Stimulated activated CD4-positive, alpha-beta T cell treated with anti-CD3 and anti-CD28 coated beads, Interleukin-1b, Interleukin-23, amount 100 ng/mL, for 24 hours (primary cell): ENCODE data around the gene BTD.

Experiments used
- DNase-seq, 4 experiments: peaks; one replicate each; pipeline ENCODE4 v3.0.0-alpha.2; 2020; ENCODE audit warnings: low read depth in 4 of 4, low spot score in 1 of 4

Gene BTD

DNA sequence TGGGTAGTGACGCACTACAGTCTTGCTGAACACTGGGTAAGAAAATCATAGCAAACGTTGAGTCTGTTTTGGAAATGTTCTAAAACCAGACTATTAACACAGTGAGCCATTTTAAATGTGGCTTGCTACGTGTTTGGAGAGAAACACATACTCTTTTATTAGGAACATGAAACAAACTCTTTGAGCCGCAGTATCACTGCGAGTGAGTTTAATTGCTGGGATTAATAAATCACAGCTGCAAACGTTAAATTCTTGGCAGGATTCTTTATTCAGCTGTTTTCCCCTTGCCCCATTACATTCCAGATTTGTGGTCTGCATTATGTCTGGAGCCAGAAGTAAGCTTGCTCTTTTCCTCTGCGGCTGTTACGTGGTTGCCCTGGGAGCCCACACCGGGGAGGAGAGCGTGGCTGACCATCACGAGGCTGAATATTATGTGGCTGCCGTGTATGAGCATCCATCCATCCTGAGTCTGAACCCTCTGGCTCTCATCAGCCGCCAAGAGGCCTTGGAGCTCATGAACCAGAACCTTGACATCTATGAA lies 33.6 kb downstream of the BTD start:
- no peak for DNase-seq

DNA sequence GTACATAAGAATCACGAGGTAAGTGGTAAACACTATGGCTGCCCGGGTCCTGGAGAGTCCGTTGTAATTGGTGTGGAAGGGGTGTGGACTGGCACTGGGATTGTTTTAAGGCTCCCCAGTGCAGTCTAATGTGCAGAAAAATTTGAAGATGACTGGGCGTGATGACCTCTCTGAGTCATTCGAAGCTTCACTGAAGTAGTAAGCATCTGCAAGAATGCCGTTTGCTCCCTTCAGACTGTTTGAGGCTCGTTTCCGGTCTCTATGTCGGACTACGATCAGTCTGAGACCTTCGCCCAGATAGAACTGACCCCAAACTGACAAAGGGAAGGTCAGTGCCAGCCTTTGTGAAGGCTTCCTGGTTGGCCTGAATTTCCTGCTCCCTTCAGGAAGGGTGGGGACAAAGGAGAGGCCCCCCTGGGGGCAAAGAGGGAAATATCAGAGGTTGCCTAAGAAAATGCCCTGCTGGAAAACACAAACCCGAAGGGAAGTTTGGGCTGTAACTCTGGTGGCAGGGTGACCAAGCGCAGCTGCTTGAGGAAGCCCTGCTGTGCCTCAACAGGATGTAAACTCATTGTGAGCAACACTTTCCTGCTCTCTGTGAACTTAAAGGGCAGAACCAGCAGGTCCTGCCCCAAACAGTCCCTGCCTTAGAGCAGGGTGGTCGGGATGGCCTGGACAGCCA lies 34.6 kb downstream of the BTD start:
- peak in 1 of 4 experiments; percentile 29 for DNase-seq

DNA sequence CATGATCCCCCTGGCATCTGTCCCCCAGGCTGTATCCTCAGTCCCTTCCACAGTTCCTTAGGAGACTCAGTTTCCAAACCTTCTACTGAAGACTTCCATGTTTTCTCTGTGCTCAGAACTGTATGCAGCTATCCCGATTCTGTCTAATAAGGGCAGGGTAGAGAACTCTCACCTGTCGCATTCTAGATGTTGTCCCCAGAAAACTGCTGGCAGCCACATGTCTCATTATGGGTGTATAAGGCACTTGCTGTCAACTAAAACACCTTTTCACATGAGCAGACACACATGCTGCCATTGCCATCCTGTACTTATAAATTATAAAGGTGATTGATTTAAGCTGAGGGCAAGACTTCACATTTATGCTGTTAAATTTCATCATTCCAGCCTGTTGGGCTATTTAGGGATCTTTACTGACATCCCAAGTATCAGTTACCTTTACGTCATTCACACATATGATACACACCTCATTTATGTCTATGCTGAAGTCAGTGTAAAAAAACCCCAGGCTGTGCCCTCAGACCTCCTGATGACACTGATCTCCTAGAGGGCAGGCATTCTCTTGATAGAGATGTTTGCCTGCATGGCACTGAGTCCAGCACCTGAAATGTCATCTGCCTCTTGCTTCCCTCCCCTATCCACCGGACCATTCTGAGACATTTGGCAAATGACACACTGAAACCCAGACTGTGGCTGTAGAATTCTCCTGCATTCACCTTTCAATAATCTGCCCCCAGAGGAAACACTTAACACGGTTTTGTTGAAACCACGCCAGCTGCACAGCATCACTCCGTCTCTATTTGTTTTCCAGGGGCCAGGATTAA lies 35.8 kb downstream of the BTD start:
- no peak for DNase-seq

DNA sequence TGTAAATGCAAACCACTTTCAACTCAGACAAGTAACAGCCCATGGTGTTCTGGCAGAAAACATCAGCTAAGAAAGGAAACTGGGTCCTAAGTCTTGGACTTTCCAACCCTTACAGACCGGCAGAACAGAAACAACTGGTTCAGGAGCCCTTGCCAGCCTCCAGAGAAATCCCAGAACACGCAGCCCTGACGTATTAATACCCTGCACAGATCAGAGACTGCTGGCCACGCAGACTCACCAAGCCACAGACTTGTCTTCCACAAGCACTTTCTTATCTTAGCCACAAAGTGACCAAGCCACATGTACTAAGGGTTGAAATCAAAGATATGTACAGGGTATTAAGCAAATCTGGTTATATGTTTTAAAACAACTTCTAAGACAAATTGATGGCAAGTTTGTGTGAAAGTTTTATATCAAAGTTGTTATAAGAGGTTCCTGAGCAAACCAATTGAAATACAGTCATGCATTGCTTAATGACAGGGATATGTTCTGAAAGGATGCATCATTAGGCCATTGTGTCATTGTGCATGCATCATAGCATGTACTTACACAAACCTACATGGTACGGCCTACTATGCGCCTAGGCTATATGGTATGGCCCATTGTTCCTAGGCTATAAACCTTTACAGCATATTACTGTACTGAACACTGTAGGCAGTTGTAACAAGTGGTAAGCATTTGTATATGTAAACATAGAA lies 36.8 kb downstream of the BTD start:
- no peak for DNase-seq

DNA sequence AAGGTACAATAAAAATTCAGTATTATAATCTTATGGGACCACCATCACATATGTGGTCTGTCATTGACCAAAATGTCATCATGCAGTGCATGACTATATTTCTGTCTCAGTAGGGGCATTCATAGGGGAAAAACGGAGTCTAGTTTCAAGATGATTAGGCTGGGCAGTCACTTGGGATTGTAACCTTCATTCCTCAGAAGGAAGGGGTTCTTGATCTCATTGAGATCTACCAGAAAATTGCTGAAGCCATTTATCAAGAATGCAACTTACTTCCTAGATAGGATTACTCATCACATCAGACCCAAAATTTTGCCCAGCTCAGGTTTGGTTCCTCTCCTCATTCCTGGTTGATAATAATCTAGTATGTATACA lies 37.3 kb downstream of the BTD start:
- DNase-seq, result no peak

DNA sequence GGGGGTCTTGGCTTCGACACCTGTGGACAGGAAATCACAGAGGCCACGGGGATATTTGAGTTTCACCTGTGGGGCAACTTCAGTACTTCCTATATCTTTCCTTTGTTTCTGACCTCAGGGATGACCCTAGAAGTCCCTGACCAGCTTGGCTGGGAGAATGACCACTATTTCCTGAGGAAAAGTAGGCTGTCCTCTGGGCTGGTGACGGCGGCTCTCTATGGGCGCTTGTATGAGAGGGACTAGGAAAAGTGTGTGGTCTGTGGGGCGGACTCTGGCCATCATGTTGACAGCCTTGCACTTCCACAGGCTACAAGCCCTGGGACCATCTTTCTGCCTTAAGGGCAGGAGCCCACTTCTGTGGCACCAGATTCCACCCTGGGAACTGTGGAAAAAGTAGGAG lies 43.7 kb downstream of the BTD start:
- no peak for DNase-seq

DNA sequence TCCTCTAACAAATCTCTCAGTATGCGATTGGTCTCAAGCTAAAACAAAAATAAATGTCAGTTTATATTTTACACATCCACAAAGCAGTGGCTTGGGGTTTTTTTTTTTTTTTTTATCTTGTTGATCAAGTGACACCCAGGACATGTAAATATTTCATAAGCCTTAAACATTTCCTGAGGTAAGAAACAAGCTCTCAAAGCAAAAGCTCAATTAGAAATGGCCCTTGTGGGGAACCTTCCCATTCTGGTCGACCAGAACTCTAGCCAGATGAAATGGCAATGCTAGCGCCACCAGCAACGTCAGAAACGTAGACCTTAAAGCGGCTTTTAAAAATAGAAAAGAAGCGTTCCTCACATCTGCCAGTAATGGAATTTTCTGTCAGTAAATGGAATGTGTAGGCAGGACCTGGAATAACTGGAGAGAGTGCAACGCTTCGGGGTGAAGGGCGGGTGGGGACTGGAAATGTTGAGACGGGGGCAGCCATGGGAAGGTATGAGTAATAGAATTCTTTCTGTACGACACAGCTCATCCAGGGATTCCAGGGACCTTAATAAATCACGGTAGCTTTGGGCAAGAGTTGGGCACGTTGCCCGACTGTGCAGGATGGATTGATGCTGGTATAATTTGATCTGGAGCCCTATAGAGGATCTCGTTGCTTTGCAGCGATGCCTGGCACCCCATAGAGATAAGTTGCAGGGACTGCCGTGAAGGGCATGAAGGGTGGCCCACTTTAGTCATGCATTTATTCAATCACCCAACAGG lies 44.4 kb downstream of the BTD start:
- DNase-seq, result no peak

DNA sequence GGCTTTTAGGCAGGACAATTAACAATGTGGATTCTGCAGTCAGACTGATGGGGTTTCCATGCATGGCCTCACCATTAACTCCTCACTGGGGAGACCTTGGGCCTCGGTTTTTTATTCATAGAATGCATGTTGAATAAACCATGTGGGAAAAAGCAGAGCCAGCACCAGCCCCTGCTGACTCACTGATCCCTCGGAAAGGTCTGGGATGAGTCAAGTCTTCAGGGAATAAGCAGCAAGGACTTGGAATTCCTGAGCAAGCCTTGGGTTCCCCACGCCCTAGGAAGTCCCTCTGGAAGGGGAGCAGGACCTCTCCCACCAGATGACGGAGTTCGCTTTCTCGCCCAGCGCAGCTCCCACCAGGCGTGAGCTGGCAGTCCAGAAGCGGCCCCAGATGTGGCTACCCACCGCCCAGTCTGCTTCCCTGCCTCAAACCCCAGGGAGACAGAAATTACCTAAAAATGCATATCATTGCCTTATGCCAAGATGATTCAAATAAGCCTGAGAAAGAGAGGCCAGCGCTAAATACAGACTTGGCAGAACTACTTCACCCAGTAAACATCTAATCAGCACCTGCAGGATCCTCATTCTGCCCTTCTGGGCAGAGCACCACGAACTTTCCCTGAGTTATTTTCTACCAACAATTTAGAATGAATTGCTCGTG lies 45.4 kb downstream of the BTD start:
- no peak for DNase-seq

DNA sequence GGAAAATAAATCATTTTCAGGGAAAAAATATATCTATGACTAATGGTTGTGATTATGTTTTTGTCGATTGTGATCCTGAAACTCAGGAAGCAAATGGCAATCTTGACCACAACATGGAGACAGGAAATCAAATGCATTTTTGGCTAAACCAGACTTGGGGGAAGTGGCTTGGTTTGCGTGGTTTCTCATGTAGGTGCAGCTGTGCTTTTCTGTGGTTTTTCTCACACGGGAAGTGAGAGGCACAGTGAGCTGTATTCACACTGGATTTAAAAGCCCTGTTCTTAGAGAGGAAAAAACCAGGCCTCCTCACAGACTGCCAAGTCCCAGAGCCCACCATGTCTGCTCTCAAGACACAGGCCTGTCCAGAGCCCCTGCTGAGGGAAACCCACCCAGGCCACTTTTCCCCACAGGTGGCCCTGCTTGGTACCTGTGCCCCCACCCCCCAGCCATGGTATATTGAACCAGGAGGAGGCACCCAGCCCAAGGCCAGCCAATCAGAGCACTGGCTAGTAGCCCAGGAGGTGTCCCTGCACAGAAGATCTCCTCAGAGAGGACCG lies 46.1 kb downstream of the BTD start:
- DNase-seq, result peak in 1 of 4 experiments; percentile 43

DNA sequence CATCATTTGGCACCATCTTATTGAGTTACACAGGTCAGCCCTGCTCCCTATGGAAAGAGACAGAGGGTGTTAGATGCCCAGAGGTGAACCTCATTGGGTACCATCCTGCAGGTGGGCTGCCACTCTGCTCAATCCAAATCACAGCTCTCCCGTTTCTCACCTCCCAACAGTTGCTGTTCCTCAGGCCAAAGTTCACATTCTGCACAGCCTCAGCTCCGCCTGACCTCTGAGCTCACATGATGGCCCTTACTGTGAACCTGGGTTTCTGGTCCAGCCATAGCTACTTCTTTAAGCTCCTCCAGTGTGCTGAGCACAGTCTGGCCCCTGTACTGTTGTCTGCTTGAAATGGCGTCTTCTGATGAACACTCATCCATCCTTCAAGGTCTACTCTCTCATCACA lies 47.8 kb downstream of the BTD start:
- no peak for DNase-seq

DNA sequence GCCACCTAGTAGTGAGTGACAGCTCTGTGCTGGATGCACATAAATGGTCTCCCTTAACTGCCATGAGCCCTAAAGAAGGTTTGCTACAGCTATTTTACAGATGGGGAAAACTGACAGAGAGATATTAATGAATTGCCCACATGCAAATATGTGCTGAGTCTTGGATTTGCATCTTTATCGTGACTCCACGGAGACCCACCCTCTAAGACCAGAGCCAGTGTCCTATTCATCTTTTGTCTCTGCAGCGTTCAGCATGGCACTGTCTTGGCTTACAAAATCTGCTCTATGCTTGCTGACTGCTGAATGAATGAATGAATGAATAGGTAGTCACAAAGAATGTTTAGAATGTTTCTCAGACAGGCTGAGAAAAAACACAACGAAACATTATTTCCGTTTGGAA lies 48.3 kb downstream of the BTD start:
- DNase-seq, result no peak

DNA sequence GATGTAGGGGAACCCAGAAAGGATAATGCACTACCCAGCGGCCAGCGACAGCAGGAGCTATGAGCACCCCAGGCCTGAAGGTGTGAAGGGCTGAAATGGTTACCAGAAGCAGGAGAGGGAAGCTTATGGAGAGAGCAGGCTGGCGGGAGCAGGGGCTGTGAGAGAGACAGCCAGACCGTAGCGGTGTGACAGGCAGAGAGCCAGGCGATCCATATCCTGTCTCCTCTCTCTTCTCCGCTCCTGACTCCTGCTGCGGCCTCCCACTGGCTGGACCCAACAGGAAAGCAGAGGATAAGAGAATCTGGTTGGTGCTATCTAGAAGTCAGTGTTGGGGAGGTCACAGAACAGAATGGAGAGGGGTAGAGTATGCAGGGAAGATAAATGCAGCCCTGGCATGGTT lies 49.9 kb downstream of the BTD start:
- DNase-seq, result no peak

DNA sequence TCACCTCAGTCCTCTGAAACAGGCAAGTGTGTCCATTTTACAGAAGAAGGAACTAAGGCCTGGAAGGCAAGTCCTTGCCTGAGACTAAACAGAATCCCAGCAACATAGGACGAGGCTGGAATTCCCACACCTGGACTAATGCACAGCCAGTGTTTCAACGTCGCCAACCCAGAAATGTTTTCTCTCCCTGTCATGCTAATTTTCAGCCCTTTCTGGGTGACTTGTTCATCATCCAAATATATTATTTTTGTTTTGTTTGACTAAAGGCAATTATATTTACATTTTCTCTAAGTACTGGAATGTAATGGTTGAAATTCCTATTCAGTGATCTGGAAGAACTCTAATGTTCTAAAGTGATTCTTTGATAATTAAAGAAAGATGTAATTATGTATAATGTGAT lies 51.8 kb downstream of the BTD start:
- no peak for DNase-seq

DNA sequence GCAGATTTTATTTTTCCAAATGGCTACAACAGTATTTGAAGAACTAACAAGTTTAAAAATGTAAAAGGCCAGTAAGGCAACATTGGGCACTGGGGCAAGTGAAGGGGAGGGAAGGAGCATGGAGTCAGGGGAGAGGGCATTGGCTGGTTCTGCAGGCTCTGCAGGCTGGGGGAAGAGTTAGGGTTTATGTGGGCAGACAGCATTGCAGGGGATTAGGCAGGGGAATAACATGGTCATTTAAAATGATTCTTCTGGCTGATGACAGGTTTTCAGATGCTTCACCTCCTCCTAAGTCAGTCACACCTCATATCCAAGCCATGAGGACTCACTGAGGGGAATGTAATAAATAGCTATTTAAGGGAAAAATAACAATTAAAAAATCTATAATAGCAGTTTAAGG lies 52.6 kb downstream of the BTD start:
- DNase-seq, result no peak

DNA sequence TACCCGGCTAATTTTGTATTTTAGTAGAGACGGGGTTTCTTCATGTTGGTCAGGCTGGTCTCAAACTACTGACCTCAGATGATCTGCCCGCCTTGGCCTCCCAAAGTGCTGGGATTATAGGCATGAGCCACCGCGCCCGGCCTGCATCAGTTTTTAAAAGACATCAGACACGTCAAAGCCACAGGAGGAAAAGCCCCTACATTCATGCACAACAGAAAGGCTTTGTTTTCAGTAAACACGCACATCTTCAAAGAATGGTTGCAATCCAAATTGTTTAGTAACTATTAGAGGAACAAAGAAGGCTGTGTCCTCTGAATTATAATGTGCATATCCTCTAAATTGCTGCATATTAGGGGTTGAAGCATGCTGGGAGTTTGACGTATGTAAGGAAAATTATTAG lies 53.3 kb downstream of the BTD start:
- no peak for DNase-seq

DNA sequence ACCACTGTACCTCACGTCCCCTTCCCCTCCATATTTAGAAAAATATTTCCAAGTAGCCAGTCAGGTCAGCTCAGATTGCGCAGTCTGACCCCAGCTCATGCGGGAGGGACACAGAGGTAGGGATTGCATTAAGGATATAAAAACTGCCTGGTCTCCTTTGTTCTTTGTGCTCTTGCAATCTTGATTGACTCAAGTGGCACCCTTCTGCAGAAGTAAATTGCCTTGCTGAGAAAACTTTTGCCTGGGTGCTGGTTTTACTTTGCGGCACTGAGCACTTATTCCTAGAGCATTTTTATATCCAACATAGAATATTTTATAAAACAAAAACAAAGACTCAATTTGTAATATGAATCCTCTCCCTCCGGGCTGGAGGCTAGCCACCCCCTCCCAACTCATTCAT lies 54.8 kb downstream of the BTD start:
- DNase-seq, result no peak

DNA sequence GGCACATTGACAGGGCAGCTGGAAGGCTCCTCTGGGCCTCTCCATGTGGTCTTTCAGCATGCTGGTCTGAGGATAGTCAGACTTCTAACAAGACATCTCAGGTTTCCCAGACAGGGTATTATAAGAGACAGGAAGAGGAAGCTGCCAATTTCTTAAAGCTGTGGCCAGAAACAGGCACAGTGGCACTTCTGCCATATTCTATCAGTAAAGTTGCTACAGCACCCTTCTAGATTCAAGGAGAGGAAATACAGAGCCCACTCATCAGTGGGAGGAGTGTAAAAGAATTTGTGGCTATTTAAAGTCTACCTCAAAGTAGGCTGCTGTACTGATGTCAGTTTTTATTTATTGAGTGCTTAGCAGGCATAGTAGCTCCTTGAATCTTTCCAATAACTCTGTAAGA lies 55.5 kb downstream of the BTD start:
- DNase-seq, result no peak

DNA sequence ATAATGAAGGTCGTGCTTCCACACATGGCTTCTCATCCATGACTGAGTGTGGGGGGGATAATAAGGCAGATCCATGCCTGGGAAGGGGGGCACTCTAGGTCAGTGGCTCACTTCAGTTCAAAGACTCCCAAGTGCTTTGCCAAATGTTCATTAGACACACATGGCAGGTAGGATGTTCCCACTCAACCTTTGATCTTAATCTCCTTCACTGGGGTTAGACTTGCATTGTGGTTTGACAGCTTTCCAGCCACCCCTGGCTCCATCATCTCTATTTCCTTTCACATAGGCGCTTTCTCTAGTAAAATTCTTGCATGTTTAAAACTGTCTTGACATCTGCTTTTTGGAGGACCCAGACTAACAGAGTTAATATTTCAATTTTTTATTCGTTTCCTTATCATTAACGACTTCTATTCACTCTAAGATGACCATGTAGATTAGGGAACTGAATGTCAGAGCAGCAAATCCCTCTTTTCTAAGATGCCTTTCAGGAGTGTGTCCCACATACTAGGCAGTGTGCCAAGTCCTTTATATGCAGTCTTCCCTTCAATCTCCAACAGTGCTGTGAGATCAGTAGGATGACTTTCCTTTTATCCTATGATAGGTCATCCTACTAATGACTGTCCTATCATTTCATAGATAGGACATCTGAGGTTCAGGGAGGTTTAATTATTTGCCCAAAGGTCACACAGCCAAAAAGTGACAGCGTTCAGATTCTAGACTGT lies 57.9 kb downstream of the BTD start:
- no peak for DNase-seq

DNA sequence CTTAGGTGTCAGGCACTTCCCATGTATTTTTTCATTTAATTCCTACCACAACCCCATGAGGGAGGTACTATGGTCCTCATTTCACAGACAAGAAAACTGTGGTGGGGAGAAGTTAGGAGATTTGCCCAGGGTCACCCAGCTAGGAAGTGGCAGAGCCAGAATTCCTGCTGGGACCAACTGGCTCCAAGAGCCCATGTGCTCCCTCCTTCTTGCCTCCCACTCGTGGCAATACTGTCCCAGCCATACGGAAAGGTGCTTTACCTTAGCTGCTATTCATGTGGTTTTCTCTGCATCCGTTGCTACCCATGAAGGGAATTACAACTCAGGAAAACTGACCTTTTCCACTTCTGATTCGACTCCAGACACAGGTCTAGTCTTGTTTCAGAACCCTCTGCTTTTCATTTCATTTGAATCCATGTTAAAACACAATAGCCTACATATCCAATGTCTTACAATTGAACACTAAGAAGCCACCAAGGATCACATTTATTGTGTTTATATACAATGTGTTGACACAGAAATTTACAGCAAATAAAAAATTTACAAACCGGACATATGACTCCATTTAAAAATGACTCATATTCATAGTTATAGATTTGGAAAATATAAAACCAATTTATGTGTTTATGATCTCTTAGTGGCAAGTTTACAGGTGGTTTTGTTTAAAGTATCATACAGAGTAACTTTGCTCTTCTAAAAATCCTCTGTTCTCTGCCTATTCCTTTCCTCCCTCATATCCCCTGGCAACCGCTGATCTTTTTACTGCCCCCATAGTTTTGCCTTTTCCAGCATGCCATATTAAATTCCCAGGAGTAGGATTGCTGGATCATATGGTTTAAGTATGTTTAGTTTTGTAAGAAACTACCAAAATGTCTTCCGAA lies 58.8 kb downstream of the BTD start:
- no peak for DNase-seq
